ENCODE data around the gene FASTK.

Gene FASTK

GRCh38 chr7:151063212-151063561 is 17.4 kb downstream of the FASTK start:
- no peak for DNase-seq

GRCh38 chr7:151062399-151063211 is 18.0 kb downstream of the FASTK start:
- no peak for DNase-seq

- no peak for DNase-seq
These were observed 18.6 kb downstream of the FASTK start for GRCh38 chr7:151062111-151062398.

- DNase-seq: no peak
These were observed 19.1 kb downstream of the FASTK start for GRCh38 chr7:151061213-151062110.

GRCh38 chr7:151060416-151061212 is 20.0 kb downstream of the FASTK start:
- peak; percentile 29 for DNase-seq

GRCh38 chr7:151060113-151060415 is 20.5 kb downstream of the FASTK start:
- DNase-seq: no peak

GRCh38 chr7:151059367-151060112 is 21.1 kb downstream of the FASTK start, which contains the start of gene SLC4A2:
SLC4A2 (plus strand) TSS chr7:151059589; CDS start chr7:151061988, 2,399 bp downstream.
- DNase-seq: peak; percentile 71

GRCh38 chr7:151058781-151059366 is 21.7 kb downstream of the FASTK start:
- DNase-seq: peak; percentile 30

- peak; percentile 98 for DNase-seq
These were observed 22.4 kb downstream of the FASTK start for GRCh38 chr7:151057989-151058780.

- DNase-seq: no peak
These were observed 23.1 kb downstream of the FASTK start, which contains the start of gene CDK5 for GRCh38 chr7:151057506-151057988. CDK5 (minus strand) TSS chr7:151057897; CDS start chr7:151057848, 49 bp downstream.

- no peak for DNase-seq
These were observed 23.7 kb downstream of the FASTK start for GRCh38 chr7:151056666-151057505.

- DNase-seq: no peak
These were observed 24.3 kb downstream of the FASTK start for GRCh38 chr7:151056283-151056665.

- no peak for DNase-seq
These were observed 26.9 kb downstream of the FASTK start for GRCh38 chr7:151053751-151054150.

GRCh38 chr7:151053096-151053495 is 27.5 kb downstream of the FASTK start:
- no peak for DNase-seq

GRCh38 chr7:151051108-151051507 is 29.5 kb downstream of the FASTK start:
- DNase-seq: peak; percentile 70

GRCh38 chr7:151048911-151049463 is 31.6 kb downstream of the FASTK start:
- no peak for DNase-seq

GRCh38 chr7:151047976-151048815 is 32.4 kb downstream of the FASTK start, which contains the start of gene ASIC3:
ASIC3 (plus strand) TSS chr7:151048531; CDS start chr7:151048886, 355 bp downstream.
- DNase-seq: no peak
